GM10847 (cell line): ENCODE measurements around the gene TNNT3.

Experiments
- POLR2A ChIP-seq: IDR thresholded peaks from 2 replicates; pipeline ENCODE4 v1.6.1; 2011; ENCODE audit not compliant: insufficient read length; ENCODE audit errors: extremely low read depth

The TNNT3 gene

DNA sequence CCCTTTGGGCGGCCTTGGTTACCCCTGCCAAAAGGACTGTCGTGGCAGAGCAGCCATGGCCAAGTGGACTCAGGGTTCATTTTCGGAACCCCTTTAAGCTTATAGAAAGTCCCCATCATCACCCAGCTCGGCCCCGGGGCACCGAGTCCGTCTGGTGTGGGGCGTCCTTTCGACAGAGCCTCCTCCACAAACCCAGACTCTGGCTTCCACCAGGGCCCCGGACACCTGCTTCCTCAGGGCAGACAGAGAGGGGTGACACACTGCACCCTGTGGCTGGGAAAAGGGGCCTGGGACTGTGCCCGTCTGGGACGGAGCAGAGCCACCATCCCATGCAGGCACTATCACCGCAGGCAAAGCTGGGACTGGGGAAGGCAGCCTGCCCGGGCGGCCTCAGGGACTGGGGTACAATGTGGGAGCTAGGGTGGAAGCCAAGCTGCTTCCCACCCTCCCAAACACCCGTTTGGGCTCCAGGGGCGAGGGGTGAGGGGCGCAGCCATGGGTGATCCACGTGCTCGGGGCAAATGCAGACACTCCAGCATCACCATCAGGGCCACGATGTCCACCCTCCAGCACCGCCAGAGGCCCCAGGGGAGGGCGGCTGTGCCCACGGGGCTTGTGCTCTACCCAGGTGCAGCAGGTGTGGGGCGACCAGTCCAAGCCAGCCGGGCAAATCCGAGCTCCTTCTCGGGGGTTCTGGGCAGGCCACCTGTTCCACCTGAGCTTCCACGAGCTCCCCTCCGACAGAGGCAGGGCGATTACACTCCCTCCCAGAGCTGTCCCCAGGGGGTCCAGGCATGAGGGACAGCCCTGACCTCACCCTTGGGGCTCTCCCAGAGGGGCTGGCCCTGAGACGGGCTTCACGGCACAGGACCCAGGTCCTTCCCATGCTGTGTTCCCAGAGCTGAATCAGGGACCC is 15.9 kb downstream of the TNNT3 start:
- TF ChIP-seq POLR2A = no peak

- no peak for TF ChIP-seq POLR2A
Observed at GRCh38 chr11:1936072-1936780, 16.7 kb downstream of the TNNT3 start.

- no peak for TF ChIP-seq POLR2A
Observed at GRCh38 chr11:1936781-1937615, 17.5 kb downstream of the TNNT3 start.

DNA sequence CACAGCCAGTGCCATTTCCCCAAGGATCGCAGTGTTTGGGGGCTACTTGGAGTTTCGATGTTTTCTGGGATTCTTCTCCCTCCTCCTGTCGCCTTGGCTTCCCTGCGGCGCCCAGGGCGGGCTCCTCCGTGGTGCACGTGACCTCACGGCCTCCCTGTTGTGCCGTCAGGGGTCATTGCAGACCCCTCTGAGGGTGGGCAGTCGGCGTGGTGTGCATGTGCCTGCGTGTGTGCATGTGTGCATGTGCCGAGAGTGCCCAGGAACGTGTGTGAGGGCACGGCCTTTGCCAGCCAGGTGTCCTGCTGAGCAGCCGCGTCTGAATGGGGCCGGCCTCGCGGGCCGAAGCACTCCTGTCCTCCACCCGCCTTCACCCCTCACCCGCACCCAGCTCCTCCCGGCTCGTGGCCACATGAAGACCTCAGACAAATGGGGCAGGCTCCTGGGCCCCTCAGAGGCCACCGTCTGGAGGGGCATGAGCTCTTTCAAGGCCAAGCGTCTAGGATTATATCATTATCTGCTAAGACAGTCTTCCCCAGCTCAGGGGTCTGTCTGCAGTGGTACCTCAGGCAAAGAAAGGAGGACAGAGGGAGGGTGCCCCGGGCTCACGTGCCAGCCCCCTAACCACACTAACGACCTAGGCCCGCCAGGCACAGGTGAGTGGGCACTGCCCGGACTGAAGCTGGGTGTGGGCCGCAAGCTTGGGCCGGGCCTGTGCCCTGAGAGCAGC is 18.3 kb downstream of the TNNT3 start:
- no peak for TF ChIP-seq POLR2A

- TF ChIP-seq POLR2A = no peak
Observed at GRCh38 chr11:1938343-1939005, 19.0 kb downstream of the TNNT3 start.

DNA sequence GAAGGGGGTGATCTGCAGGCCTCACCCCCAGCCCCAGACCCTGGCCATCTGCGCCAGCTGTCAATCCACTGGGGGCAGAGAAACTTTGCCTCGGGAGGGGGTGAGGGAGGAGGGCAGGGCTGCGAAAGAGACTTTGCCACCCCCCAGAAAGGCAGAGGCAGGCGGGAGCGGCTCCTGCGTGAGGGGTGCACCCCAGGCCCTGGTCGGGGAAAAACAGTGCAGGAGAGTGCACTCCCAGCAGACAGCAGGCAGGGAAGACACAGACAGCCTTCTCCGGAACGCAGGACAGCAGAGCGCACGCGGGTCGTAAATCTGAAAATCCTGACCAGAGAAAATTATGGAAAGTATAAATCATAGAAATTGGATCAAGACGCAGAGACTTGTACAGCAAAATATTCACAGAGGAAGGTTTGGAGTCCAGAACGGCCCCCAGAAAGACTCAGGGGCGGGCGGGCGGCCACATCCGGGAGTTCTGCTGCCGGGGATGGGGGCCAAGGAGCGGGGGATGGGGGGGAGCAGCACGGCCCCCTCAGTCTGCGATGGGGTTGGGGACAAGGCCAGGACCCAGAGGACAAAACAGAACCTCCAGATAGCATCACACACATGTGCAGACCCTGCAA is 19.6 kb downstream of the TNNT3 start:
- no peak for TF ChIP-seq POLR2A

GRCh38 chr11:1942558-1943260 is 23.2 kb downstream of the TNNT3 start:
- no peak for TF ChIP-seq POLR2A

GRCh38 chr11:1943576-1943975 is 24.1 kb downstream of the TNNT3 start:
- no peak for TF ChIP-seq POLR2A

DNA sequence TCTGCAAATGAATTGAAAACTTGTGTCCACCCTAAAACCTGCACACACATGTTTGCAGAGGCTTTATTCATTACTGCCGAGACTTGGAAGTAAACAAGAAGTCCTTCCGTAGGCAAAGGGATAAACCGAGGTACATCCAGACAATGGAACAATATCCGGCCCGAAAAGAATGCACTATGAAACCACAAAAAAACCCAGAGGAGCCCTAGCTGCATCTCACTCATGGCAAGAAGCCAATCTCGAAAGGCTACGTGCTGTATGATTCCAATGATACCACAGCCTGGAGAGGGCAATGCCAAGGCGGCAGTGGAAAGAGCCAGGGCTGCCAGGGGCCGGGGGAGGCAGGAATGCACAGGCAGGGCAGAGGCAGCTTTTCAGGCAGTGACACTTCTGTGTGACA is 24.5 kb downstream of the TNNT3 start:
- no peak for TF ChIP-seq POLR2A

- TF ChIP-seq POLR2A = no peak
Observed at GRCh38 chr11:1946812-1947484, 27.4 kb downstream of the TNNT3 start, which contains the start of gene MRPL23. Gene MRPL23 (plus strand): TSS chr11:1947332. CDS start chr11:1947363, 31 bp downstream.

DNA sequence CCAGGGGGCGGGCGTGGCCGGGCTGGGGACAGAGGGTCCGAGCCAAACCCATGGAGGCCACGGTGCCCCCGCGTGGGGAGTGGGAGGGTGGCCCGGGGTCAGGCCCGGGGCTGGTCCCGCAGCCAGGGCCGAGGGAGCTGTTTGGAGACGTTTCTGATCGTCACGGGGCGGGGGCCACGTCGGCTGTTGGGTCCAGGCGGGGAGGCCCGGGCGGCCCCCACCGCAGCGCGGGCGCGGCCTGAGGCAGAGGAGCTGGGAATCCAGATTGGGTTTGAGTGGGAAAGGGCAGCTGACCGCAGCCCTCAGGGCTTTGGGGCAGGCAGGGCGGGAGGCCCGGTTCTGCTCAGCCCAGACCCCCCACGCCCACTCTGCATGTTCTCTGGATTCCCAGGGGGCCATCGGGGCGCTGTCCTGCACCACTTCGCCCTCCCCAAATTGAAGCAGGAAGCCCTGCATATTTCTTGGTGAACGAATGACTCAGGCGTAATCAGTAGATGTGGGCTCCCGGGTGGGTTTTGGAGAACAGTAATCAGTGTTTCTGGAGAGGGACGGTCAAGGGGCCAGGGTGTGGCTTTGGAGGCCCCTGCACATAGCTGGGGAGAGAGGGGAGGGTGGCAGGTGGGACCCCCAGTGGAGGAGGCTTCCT is 28.2 kb downstream of the TNNT3 start:
- no peak for TF ChIP-seq POLR2A

DNA sequence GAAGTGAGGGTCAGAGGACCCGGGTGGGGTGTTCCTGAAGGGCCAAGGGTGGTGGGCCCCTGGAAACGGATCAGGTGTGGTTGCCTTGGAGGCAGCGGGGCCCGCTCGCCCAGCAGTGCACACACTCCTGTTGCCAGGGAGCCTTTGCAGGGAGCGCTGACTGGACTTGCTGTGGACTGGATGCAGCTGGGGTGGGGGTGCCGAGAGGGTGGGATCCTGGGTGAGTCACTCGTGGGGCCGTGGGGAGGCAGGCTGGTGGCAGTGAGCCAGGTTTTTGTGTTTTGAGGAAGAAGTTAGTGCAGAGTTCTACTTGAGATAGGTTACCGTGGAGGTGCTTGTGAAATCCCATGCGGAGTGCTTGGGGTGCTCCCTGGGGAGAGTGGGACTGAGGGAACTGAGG is 28.9 kb downstream of the TNNT3 start:
- TF ChIP-seq POLR2A = no peak
